Measurements from ENCODE around the gene AIG1. TPM values are rescaled to one million over a fixed set of nuclear protein-coding genes. Genes with fewer than 3 reads are reported as not detected.

The AIG1 gene
- polyA plus RNA-seq, 3 donors: 99.9 to 116 (median 112) TPM

DNA sequence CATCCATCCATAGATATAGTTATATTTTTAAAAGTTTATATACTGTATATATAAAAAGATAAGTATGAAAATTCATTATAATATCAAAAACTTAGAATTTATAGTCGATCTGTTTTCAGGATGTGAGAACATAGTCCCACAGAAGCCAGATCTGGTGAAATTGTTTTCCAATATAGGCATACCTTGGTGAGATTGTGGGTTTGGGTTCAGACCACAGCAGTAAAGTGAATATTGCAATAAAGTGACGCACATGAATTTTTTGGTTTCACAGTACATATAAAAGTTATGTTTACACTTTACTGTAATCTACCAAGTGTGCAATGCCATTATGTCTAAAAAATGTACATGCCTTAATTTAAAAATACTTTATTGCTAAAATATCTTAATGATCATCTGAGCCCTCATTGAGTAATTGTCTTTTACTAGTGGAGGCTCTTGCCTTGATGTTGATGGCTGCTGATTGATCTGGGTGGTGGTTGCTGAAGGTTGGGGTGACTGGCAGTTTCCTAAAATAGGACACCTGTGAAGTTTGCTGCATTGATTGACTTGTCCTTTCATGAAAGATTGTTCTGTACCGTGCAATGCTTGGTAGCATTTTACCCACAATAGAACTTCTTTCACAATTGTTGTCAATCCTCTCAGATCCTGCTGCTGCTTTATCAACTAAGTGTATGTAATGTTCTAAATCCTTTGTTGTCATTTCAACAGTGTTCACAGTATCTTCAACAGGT, 29.8 kb downstream of the AIG1 start:
- no peak for DNase-seq (ENCODE audit: low read depth in 3 of 3, low spot score in 2 of 3)

DNA sequence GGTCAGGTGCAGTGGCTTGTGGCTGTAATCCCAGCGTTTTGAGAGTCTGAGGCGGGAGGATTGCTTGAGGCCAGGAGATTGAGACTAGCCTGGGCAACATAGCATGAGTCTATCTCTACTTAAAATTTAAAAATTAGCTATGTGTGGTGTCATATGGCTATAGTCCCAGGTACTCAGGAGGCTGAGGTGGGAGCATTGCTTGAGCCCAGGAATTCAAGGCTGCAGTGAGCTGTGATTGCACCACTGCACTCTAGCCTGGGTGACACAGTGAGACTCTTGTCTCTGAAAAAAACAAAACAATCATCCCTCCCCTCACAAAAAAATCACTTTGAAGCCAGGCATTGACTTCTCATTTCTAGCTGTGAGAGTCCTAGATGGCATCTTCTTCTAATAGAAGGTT, 32.1 kb downstream of the AIG1 start:
- no peak for DNase-seq (ENCODE audit: low read depth in 3 of 3, low spot score in 2 of 3)

DNA sequence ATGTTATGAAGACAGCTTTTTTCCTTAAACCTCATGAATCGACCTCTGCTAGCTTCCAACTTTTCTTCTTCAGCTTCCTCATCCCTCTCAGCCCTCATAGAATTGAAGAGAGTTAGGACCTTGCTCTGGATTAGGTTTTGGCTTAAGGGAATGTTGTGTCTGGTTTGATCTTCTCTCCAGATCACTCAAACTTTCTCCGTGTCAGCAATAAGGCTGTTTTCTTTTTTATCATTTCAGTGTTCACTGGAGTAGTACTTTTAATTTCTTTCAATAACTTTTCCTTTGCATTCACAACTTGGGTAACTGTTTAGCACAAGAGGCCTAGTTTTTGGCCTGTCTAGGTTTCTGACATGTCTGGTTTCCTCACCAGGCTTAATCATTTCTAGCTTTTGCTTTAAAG, 32.6 kb downstream of the AIG1 start:
- DNase-seq (ENCODE audit: low read depth in 3 of 3, low spot score in 2 of 3): no peak

DNA sequence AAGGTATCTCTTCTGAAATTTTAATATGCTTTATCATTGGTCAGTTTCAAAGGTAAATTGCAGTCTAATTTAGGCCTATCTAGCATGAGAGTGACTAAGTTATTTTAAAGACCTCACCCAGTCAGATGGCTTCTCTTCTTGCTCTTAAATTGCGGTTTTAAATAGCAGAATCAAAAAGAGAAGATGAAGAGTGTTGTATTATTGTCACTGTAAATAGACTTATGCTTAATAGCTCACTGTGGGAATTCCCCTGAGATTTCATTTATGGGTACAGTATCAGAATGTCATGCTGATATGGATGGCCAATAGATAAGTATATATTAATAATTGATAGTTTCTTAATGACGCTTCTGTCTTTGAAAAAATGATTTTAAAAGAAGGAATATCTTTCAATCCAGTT, 35.7 kb downstream of the AIG1 start:
- no peak for DNase-seq (ENCODE audit: low read depth in 3 of 3, low spot score in 2 of 3)

DNA sequence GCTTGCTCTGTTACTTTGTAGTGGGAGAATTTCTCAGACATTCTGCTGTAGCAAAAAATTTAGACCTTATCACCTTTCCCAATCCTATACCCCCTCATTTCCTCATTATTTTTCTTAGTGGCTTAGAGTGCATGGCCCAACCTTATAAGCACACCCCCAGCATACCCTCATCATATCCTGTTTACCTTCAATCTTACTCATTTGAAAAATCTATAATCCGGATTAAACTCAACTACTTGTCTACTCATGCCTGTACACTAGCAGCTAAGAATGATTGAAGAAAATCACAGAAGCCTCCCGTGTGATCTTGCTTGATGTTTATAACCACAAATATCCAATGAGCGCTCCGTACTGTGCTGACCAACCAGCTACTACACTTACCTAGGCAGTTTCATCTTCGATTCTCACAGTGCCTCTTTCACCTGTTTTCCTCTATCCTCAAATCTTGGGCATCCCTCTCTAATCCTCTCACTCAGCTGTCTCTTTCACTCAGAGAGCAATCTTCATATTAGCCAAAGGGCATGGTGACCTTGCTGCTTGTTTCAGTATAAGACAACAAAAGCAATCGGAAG, 36.6 kb downstream of the AIG1 start:
- DNase-seq (ENCODE audit: low read depth in 3 of 3, low spot score in 2 of 3): no peak

DNA sequence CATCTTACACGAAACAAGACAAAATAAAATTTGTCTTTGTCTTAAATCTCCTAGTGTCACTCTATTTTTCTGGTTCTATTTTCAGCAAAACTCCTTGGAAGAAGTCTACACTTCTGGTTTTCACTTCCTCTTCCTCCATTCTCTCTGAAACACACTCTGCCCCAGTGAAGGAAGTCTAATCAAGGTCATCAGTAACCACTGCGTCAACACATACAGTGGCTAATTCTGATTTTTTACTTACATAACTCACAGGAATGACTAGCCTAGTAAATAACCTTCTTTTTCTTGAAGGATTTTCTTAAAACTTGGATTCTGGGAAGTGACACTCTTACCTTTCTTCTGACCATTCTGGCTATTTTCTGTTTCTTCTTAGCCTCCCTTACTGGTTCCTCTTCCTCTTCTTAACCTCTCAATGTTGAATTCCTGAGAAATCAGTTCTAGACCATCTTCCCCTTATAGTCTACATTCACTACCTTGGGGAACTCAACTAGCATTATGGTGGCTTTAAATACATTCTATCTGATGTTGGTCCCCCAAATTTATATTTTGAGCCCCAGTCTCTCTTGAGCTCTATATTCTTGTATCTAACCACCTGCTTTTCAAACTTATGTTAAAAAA, 37.5 kb downstream of the AIG1 start:
- DNase-seq (ENCODE audit: low read depth in 3 of 3, low spot score in 2 of 3): no peak

DNA sequence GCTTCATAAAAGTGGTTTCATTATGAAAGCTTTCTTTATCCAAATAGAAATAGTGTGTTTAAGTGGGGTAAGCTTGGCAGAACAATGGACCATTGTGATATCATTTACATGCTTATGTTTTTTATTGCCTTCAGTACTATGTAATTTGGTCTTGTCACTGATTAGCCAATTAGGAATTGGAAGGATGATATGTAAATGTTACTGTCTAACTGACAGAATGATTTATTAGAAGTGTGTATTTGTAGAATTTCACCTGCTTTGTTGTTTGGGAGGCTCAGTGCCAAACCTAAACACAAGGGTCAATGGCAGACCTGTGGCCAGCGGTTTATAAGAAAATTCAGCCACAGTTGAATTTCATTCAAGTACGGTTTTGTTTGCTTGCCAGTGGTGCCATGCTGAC, 39.0 kb downstream of the AIG1 start:
- no peak for DNase-seq (ENCODE audit: low read depth in 3 of 3, low spot score in 2 of 3)

DNA sequence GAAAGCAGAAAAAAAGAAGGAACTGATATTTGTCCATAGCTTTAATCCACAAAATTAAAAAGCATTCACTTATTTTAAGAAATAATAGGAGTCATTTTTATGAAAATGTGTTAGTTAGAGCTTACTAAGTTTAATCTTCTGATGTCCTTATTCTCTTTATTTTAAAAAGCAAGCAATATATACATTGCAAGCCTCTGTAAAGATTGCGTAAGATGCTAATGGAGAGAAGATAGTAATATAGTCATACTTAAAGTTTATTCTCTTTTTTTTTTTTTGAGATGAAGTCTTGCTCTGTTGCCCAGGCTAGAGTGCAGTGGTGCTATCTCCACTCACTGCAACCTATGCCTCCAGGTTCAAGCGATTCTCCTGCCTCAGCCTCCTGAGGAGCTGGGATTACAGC, 39.7 kb downstream of the AIG1 start:
- DNase-seq (ENCODE audit: low read depth in 3 of 3, low spot score in 2 of 3): no peak

DNA sequence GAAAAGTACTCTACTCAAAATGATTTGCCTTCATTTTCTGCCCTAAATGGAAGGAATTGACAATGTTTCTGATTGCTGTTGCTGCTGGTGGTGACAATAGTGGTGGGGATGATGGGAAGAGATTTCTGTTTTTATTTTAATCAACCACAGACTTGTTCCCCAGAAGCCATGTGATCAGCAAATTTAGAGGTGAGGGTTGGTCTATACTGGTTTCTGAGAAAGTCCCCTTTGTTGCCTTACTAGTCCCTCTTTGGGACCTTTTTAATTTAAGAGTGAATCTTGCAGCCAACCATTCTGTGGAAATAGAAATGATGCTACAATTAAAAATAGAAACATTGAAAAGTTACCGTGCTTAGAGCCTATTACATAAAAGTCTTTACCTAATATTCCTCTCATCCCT, 43.2 kb downstream of the AIG1 start:
- DNase-seq (ENCODE audit: low read depth in 3 of 3, low spot score in 2 of 3): no peak

DNA sequence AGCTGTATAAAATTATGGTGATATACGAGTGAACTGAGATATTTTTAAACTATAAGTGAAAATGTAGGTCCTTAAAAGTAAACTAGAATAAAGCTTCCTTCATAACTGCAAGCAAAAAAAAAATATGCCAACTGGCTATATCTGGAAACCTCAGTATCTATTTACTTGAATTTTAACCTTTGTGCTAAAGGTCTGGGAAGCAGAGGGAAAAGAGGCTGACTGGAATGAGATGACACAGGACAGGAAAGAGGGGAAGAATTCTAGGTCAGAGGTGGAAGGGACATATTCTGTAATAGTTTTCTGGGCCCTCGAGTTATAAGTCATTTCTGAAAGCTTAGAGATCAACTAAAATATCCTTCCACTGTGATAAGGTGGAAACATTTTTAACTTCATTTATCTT, 46.8 kb downstream of the AIG1 start:
- DNase-seq (ENCODE audit: low read depth in 3 of 3, low spot score in 2 of 3): no peak

DNA sequence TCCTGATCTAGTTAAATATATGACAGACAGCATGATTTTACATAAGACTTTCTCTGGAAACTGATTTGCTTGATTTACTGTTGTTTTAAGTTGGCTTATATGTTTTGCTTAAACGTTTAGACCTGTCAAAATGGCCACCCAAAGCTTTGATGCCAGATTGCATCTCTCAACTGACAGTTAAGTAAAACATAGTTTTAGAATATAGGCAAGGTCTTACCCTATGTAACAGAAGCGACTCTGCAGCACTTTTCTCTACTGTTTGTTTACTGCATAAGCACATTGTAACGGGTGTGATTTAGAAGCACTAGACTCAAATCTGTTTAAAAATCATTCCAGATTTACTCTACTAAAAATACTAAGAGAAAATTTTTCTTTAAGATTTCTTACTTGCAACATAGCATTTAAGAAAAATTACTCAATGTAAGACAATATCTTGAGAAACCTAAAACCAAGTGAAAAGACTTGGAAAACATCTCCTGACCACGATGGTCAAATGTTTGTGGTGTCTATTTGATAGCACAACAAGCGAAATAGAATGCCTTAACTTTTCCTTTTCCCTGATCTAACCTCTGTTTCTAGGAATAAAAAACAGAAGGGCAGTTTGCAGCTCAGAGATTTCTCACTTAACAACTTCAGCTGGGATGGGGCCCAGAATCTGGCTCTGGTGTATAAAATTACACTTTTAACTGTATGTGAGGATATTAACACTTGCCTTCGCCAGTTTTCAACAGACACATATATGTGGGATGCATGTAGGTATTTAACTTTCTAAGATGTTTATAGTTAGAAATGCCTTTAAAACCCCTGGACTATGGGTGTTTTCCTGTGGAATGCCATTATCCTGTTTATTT, 47.4 kb downstream of the AIG1 start:
- no peak for DNase-seq (ENCODE audit: low read depth in 3 of 3, low spot score in 2 of 3)

DNA sequence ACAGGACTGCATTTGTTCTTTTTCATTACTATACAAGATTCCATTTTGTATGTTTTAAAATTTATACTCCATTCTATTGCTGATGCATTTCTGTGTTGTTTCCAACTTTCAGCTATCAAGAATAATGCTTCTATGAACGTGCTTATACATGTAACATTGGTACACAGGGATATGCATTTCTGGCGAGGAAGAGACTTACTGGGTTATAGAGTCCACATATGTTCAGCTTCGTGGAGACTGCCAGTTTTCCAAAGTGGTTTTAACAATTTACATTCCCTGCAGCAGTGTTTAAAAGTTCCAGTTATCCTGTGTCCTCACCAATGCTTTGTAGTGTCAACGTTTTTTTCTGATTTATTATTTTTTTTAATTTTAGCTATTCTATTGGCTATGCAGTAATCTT, 48.5 kb downstream of the AIG1 start:
- no peak for DNase-seq (ENCODE audit: low read depth in 3 of 3, low spot score in 2 of 3)

DNA sequence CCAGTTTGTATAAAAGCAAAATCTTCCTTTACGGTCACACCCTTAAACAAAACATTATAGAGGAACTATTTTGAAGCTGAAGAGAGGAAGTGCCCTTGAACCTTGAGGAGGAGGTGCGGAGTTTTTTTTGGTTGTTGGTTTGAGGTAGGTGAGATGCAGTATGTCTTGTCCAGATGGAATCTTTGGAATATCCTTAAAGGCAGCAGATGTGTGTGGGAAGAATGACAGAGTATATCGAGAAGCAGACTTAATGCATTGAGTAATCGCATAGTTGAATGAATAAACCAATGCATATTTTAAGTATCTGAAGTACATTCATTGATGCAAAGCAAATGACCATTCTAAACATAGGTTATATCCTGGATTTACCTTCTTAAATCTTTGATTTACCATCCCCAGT, 49.9 kb downstream of the AIG1 start:
- DNase-seq (ENCODE audit: low read depth in 3 of 3, low spot score in 2 of 3): no peak

DNA sequence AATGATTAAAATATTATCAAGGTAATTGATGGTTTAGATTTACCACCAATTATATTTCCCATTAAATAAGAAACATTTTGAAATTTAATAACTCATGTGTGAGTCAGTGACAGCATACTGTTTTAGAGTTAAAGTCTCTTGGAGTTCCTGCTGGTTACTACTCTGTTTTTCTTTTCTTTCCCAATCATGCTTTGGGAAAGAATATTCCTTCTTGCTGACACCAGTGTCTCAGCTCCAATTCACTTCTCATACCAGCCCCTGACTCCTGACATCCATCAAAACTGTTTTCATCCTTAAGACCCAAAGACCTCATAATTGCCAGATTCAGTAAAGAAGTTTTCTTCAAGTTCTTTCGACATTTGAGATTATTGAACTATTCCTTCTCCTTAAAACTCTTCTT, 50.3 kb downstream of the AIG1 start:
- DNase-seq (ENCODE audit: low read depth in 3 of 3, low spot score in 2 of 3): no peak

DNA sequence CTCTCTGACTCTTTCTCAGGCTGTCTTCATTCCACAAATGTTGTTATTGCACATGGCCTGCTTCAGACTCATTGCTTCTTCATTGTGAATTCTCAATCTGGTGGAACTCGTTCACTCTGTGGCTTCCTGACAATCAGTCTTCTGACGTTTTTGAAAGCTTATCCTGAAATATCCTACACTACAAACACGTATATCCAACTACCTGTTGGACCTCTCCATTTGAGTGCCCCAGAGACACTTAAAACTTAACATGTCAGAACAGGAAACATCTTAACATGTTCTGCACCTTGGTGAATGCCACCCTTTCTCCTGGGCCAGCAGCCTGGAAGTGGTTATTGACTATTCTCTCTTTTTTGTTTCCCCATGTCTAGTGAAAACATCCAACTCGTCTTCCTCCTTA, 50.8 kb downstream of the AIG1 start:
- DNase-seq (ENCODE audit: low read depth in 3 of 3, low spot score in 2 of 3): no peak

DNA sequence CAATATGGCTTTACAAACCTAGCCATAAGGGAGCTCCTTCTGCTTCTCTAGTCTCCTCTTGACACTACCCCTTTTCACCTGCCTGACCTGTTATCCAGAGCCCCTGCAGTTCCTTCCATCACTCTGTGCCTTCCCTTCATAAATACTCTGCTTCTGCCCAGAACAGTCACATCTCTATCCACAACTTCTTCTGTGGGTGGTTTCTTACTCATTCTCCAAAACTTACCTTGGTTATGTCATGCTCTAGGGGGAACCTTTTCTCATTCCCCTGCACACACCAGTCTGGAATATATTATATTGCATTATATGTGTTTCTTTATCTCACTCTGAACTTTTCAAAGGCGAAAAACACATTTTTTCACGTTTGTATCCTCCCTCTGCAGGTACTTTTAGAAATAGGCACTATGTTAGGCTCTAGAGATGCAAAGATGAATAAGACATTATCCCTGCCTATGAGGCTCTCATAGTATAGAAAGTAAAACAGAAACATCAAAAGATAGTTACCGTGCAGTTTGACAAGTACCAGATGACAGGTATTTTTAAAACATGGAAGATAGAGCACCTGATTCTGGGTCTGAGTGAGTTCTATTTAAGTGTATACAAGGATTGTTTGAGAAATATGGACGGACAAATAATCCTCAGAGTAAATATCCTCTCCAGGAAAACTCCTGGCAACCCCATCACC, 51.5 kb downstream of the AIG1 start:
- no peak for DNase-seq (ENCODE audit: low read depth in 3 of 3, low spot score in 2 of 3)

DNA sequence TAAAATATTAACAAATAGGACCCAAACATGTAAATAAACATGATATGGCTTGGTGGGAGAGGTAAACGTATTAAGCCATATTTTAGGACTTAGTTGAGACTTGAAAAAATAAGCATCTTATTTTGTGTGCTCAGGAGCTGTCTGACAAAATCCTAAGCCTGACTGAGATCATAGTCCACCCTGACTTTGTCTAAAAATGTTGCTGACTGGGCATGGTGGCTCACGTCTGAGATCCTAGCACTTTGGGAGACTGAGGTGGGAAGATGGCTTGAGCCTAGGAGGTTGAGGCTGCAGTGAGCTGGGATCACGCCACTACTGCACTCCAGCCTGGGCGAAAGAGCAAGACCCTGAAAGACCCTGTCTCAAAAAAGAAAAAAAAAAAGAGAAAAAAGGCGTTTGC, 52.1 kb downstream of the AIG1 start:
- DNase-seq (ENCODE audit: low read depth in 3 of 3, low spot score in 2 of 3): no peak

DNA sequence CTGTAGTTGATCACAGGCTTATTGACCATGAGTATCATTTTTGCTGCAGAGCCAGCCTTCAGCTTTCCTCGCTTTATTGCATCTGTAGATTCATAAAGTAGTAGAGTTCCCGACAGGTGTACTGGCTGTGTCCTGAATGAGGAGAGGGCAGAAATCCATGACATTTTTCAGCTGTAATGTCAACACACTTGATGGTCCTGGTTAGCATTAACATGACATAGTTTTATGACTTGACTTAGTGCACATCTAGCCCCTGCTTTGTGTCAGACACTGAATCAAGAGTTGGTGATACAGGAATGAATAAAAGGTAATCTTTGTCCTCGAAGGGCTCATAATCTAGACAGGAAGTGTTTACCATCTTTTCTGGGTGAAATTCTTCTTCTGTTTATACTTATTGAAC, 55.0 kb downstream of the AIG1 start:
- DNase-seq (ENCODE audit: low read depth in 3 of 3, low spot score in 2 of 3): no peak

DNA sequence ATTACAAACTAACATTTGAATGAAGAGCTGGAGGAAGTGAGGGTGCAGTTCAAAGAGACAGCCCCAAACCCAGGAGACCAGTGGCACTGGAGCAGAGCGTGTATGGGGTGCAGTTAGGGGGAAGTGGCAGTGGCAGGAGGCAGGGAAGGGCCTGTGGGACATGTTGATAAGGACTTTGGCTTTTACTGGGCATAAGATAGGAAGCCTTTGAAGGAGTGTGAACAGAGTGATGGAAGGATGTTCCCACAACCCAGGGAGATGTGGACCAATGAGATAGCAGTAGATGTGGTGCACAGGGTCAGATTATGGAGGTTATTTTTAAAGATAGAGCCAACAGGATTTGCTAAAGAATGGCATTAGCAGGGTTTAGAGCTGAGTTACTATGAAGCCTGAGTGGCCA, 56.4 kb downstream of the AIG1 start:
- DNase-seq (ENCODE audit: low read depth in 3 of 3, low spot score in 2 of 3): no peak

DNA sequence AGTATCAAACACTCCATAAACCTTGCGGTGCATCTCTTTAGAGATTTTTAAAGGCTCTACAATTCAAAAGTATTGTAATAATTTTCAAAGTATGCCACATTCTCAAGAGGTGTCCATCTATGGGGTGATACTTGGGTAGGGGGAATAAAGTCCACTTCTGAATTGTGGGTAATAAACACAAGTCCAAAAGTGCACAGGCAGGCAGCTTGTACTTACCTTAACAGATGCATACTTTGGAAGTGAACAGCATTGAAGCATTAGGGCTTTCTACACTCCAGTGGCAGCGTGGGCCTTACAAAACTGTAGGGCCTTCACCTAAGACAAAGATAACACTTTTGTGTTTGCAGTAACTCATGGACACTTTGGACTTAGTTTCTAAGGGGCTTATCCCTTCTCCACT, 58.6 kb downstream of the AIG1 start:
- DNase-seq (ENCODE audit: low read depth in 3 of 3, low spot score in 2 of 3): no peak

DNA sequence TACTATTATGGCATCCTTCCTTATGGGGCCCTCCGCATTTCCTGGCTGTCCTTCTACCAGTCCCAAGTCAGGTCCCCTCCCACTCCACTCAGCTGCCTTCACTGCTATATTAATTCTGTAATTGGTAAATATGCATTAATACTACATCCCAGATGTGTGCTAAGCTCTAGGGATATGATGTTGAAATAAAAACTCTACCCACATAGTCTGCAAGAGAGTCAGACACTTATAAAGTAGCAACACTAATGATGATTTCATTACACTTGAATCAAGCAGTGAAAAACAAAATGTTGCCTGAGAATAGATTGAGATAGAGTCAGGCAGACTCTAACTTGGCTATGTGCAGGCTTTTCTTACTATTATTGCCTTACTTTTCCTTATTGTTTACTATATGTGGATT, 62.4 kb downstream of the AIG1 start:
- no peak for DNase-seq (ENCODE audit: low read depth in 3 of 3, low spot score in 2 of 3)
